Keratinocyte (primary cell): Measurements from ENCODE around the gene MLLT1. TPM values are rescaled to one million over a fixed set of nuclear protein-coding genes. Genes with fewer than 3 reads are reported as not detected.

Source experiments
- DNase-seq: peaks from one replicate; pipeline ENCODE4 v3.0.0-alpha.2; 2011; ENCODE audit warnings: low read depth, missing footprints, low spot score
- FAIRE-seq: peaks from 2 replicates; lab custom pipeline; 2011; peaks lifted over from hg19 to GRCh38; lab: Jason Lieb, UNC
- H2AFZ ChIP-seq: 2 replicates; pipeline ENCODE4 v1.6.0; 2012; ENCODE audit warnings: low read length, control low read depth, inconsistent platforms; ENCODE audit not compliant: control insufficient read depth
- H3K27ac ChIP-seq: 2 replicates; pipeline ENCODE4 v1.5.1; 2011; ENCODE audit warnings: low read length; ENCODE audit not compliant: control insufficient read depth, insufficient read depth
- H3K27me3 ChIP-seq: 3 replicates; pipeline ENCODE4 v1.6.0; 2011; ENCODE audit warnings: low read length; ENCODE audit not compliant: control insufficient read depth, insufficient read depth; ENCODE audit errors: extremely low read depth
- H3K36me3 ChIP-seq, 2 experiments: 2 replicates in 1 of 2; 3 replicates in 1 of 2; pipeline ENCODE4 v1.5.1; 2011; ENCODE audit warnings: low read length in 2 of 2, mild to moderate bottlenecking in 1 of 2; ENCODE audit not compliant: control insufficient read depth in 2 of 2, insufficient read depth in 2 of 2; ENCODE audit errors: extremely low read depth in 1 of 2
- H3K4me1 ChIP-seq: 3 replicates; pipeline ENCODE4 v1.5.1; 2011; ENCODE audit warnings: low read length; ENCODE audit not compliant: control insufficient read depth, insufficient read depth; ENCODE audit errors: extremely low read depth
- H3K4me2 ChIP-seq: 3 replicates; pipeline ENCODE4 v1.6.0; 2011; ENCODE audit warnings: low read depth, low read length; ENCODE audit not compliant: control insufficient read depth, insufficient read depth; ENCODE audit errors: extremely low read depth
- H3K4me3 ChIP-seq, 3 experiments: fragments of 200-600 bp in 1 of 3; sonication (generic) in 1 of 3; 2 replicates in 2 of 3; 3 replicates in 1 of 3; pipeline ENCODE4 v1.5.1; 2011 to 2016; ENCODE audit warnings: low read length in 3 of 3, mild to moderate bottlenecking in 3 of 3, control low read depth in 2 of 3, inconsistent platforms in 1 of 3, low read depth in 1 of 3, mixed read lengths in 1 of 3, mixed run types in 1 of 3, moderate library complexity in 1 of 3; ENCODE audit not compliant: control insufficient read depth in 2 of 3, insufficient read depth in 2 of 3; ENCODE audit errors: extremely low read depth in 1 of 3
- H3K79me2 ChIP-seq: 2 replicates; pipeline ENCODE4 v1.6.0; 2012; ENCODE audit warnings: low read length; ENCODE audit not compliant: control insufficient read depth, insufficient read depth
- H3K9ac ChIP-seq: 3 replicates; pipeline ENCODE4 v1.6.0; 2011; ENCODE audit warnings: low read length; ENCODE audit not compliant: control insufficient read depth, insufficient read depth; ENCODE audit errors: extremely low read depth
- H3K9me1 ChIP-seq: 3 replicates; pipeline ENCODE4 v1.6.0; 2011; ENCODE audit warnings: low read length; ENCODE audit not compliant: control insufficient read depth, insufficient read depth; ENCODE audit errors: extremely low read depth
- H3K9me3 ChIP-seq: 2 replicates; pipeline ENCODE4 v1.5.1; 2012; ENCODE audit warnings: low read depth, low read length; ENCODE audit not compliant: control insufficient read depth
- H4K20me1 ChIP-seq: 3 replicates; pipeline ENCODE4 v1.6.0; 2011; ENCODE audit warnings: low read length; ENCODE audit not compliant: control insufficient read depth, insufficient read depth; ENCODE audit errors: extremely low read depth
- EZH2 ChIP-seq: IDR thresholded peaks from one replicate; pipeline ENCODE4 v1.6.1; 2012; ENCODE audit warnings: inconsistent platforms, mild to moderate bottlenecking, low read length, moderate library complexity
- dilution Hi-C: fragments of 300-500 bp; cut with MboI; formaldehyde crosslinking; loops from one replicate; pipeline ENCODE4 v1.7.0; 2020; ENCODE audit warnings: low sequenced_read_pairs; ENCODE audit not compliant: extremely low pct_ligation_motif_present
- polyA plus RNA-seq, 5 experiments: library from polyadenylated mRNA; depleted of rRNA in 3 of 5; stranded (reverse) in 3 of 5; stranded (forward) in 1 of 5; unstranded in 1 of 5; fragments of >200 nt; gene quantifications; 1 replicate in 1 of 5; 2 replicates in 3 of 5; 3 replicates in 1 of 5; pipeline versions ENCODE4 v1.2.1 to v1.2.3, GENCODE V29; 2011 to 2012; ENCODE audit warnings: missing spikeins in 2 of 5, low read depth in 1 of 5, low replicate concordance in 1 of 5
- TF ChIP-seq, protein P1 (sequence below), 3 experiments: IDR thresholded peaks in 1 of 3; conservative IDR thresholded peaks in 1 of 3; optimal IDR thresholded peaks in 1 of 3; 2 replicates in 2 of 3; 3 replicates in 1 of 3; pipeline versions ENCODE3 to v1.5.1; 2011; ENCODE audit warnings: low read length in 3 of 3, mild to moderate bottlenecking in 3 of 3, moderate library complexity in 2 of 3, control low read depth in 1 of 3, inconsistent platforms in 1 of 3; ENCODE audit not compliant: insufficient read depth in 2 of 3; ENCODE audit errors: extremely low read depth in 1 of 3

Gene MLLT1
- polyA plus RNA-seq, 1 donor (not counting 4 experiments of a cell fraction or from before 2014, with no cell fraction given) = 8.3 TPM

DNA sequence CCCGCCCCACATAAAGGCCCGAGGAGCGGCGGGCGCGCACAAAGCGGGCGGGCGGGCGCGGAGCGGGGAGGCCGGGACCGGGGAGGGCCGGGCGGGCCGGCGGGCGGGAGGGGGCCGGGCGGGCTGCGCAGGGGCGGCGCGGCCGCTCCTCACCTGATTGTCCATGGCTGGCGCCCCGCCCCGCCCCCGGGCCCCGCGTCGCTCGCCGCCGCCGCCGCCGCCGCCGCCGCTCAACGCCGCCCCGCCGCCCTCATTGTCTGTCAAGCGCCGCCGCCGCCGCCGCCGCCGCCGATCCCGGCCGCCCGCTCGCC is 200 bp downstream of the MLLT1 start:
- Histone ChIP-seq H3K79me2 (peaks cover 47% of the 10 kb centered on the region), H4K20me1 (peaks cover 17% of the 10 kb centered on the region), H3K4me2 (no peak overlapping the region), H3K9ac (peak overlapping the region; percentile 80), H3K9me1 (no peaks in the 10 kb centered on the region), H3K27ac (peak overlapping the region; percentile 61), H2AFZ (no peak overlapping the region), H3K36me3 (peaks cover 0 to 3% of the 10 kb centered on the region in 2 experiments), H3K9me3 (no peaks in the 10 kb centered on the region), H3K4me1 (peaks cover 7% of the 10 kb centered on the region), H3K4me3 (peak overlapping the region; percentile 87 to 89 (median 87)), H3K27me3 (no peaks in the 10 kb centered on the region)
- DNase-seq (no peak), FAIRE-seq (no peak)
- no peak for TF ChIP-seq EZH2
- TF ChIP-seq, protein P1, sequence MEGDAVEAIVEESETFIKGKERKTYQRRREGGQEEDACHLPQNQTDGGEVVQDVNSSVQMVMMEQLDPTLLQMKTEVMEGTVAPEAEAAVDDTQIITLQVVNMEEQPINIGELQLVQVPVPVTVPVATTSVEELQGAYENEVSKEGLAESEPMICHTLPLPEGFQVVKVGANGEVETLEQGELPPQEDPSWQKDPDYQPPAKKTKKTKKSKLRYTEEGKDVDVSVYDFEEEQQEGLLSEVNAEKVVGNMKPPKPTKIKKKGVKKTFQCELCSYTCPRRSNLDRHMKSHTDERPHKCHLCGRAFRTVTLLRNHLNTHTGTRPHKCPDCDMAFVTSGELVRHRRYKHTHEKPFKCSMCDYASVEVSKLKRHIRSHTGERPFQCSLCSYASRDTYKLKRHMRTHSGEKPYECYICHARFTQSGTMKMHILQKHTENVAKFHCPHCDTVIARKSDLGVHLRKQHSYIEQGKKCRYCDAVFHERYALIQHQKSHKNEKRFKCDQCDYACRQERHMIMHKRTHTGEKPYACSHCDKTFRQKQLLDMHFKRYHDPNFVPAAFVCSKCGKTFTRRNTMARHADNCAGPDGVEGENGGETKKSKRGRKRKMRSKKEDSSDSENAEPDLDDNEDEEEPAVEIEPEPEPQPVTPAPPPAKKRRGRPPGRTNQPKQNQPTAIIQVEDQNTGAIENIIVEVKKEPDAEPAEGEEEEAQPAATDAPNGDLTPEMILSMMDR (optimal IDR thresholded peaks at IDR 0.05 in 1 of 3, IDR thresholded peaks at IDR 0.05 in 1 of 3, conservative IDR thresholded peaks at IDR 0.05 in 1 of 3; ENCODE audit: extremely low read depth in 1 of 3, insufficient read depth in 2 of 3, low read length in 3 of 3) = no peak
- dilution Hi-C loops = loop anchor here (25.0 kb wide), 1 partner anchor 242 kb away; no protein-coding TSS in a partner anchor

DNA sequence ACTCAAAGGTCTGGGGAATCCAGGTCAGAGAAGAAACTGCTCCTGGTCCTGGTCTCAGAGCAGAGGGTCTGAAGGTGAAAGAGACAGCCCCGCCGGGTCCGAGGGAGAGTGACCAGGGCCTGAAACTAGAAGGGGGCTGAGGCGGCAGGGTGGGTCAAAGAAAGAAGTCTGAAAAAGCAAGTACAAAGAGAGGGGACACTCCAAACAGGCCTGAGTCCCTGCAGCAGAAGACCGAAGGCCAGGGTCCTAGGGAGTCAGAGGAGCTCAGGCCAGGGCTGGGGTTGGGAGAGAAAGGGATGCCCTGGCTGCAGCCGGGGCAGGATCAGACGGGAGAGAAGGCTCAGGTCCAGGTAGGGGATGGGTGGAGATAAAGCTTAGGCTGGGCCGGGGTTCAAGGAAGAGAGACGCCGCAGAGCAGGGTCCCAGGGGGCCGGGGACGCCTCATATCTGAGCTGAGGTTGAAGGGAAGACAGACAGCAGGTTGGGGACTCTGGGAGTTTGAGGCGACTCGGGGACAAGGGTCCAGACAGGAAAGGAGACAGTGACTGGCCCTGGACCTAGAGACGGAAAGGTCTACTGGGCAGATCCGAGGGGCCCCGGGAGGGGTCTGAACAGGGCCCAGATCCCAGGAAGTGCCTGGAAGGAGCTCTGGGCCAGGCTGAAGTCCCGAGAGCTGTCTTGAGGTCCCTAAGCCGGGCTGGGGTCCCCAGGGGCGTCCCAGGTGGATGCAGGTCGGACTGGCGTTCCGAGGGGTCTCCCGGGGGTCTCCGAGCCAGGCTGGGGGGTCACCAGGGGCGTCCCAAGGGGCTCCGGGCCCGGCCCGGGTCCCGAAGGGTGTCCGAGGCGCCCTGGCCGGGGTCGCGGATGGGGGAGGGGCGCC is 795 bp downstream of the MLLT1 start:
- no peak for TF ChIP-seq EZH2
- TF ChIP-seq, protein P1 (optimal IDR thresholded peaks at IDR 0.05 in 1 of 3, IDR thresholded peaks at IDR 0.05 in 1 of 3, conservative IDR thresholded peaks at IDR 0.05 in 1 of 3; ENCODE audit: extremely low read depth in 1 of 3, insufficient read depth in 2 of 3, low read length in 3 of 3) = no peak
- peak overlapping the region; percentile 82 for H3K4me2 ChIP-seq
- peaks cover 0 to 3% of the 10 kb centered on the region in 2 experiments for H3K36me3 ChIP-seq
- peaks cover 21% of the 10 kb centered on the region for H4K20me1 ChIP-seq
- peak overlapping the region; percentile 61 for H3K27ac ChIP-seq
- peaks cover 47% of the 10 kb centered on the region for H3K79me2 ChIP-seq
- dilution Hi-C loops = loop anchor here (25.0 kb wide), 1 partner anchor 242 kb away; no protein-coding TSS in a partner anchor
- peaks cover 13% of the 10 kb centered on the region for H3K4me1 ChIP-seq
- no peaks in the 10 kb centered on the region for H3K9me3 ChIP-seq
- no peaks in the 10 kb centered on the region for H3K9me1 ChIP-seq
- H2AFZ ChIP-seq = no peak overlapping the region
- H3K9ac ChIP-seq = peak overlapping the region; percentile 80
- H3K27me3 ChIP-seq = no peaks in the 10 kb centered on the region
- H3K4me3 ChIP-seq = peak overlapping the region; percentile 87 to 89 (median 87)
- FAIRE-seq (no peak), DNase-seq (no peak)
